Measurements from ENCODE around the gene SHKBP1.

SHKBP1 gene

GRCh38 chr19:40604171-40604646 lies 27.5 kb downstream of the SHKBP1 start:
- H3K9me2 ChIP-seq (replicated peaks; ENCODE audit: low read depth, low read length) = no peaks in the 10 kb centered on the region
- no peaks in the 10 kb centered on the region for H3K27me3 ChIP-seq (ENCODE audit: insufficient read depth, low read length, poor library complexity, severe bottlenecking)
- peaks cover 47% of the 10 kb centered on the region for H3K4me1 ChIP-seq (ENCODE audit: insufficient read depth, low read length, poor library complexity, severe bottlenecking)

GRCh38 chr19:40604647-40605215 lies 28.1 kb downstream of the SHKBP1 start:
- Histone ChIP-seq H4K20me1 (ENCODE audit: insufficient read depth, low read length, poor library complexity, severe bottlenecking) (peaks cover 12% of the 10 kb centered on the region), H2AFZ (ENCODE audit: low read length) (no peak overlapping the region)

More at GRCh38 chr19:40604171-40604646, 27.5 kb downstream of the SHKBP1 start:
- H3F3A ChIP-seq (ENCODE audit: low read depth) = peaks cover 8% of the 10 kb centered on the region; the same call in 1 of the 2 replicates
- no peaks in the 10 kb centered on the region for H3K36me3 ChIP-seq (ENCODE audit: insufficient read depth, low read length)
- H3K4me2 ChIP-seq (ENCODE audit: low read depth, low read length, poor library complexity, severe bottlenecking) = peak overlapping the region; percentile 91
- no peaks in the 10 kb centered on the region for H3K9me3 ChIP-seq (ENCODE audit: insufficient read depth, low read depth, low read length)
- TF ChIP-seq CTCF (conservative IDR thresholded peaks at IDR 0.05; ENCODE audit: low read length) (no peak), EZH2phosphoT487 (IDR thresholded peaks at IDR 0.05; ENCODE audit: borderline replicate concordance) (no peak)
- 0 out of 2 replicates have a peak overlapping the region, but pooled peaks have one; percentile 11 for H2AFZ ChIP-seq (ENCODE audit: low read length)
- H3K79me2 ChIP-seq (ENCODE audit: insufficient read depth, low read length) = no peaks in the 10 kb centered on the region
- peak overlapping the region; percentile 71 for H3K4me3 ChIP-seq (ENCODE audit: low read length, poor library complexity, severe bottlenecking)
- H3K9ac ChIP-seq (ENCODE audit: low read depth, low read length, poor library complexity, severe bottlenecking) = no peak overlapping the region
- peaks cover 12% of the 10 kb centered on the region for H4K20me1 ChIP-seq (ENCODE audit: insufficient read depth, low read length, poor library complexity, severe bottlenecking)

GRCh38 chr19:40605216-40605971 lies 28.7 kb downstream of the SHKBP1 start:
- Histone ChIP-seq H3K9ac (ENCODE audit: low read depth, low read length, poor library complexity, severe bottlenecking) (peak overlapping the region; percentile 63), H3K36me3 (ENCODE audit: insufficient read depth, low read length) (no peaks in the 10 kb centered on the region), H3K4me1 (ENCODE audit: insufficient read depth, low read length, poor library complexity, severe bottlenecking) (peaks cover 43% of the 10 kb centered on the region), H4K20me1 (ENCODE audit: insufficient read depth, low read length, poor library complexity, severe bottlenecking) (peaks cover 11% of the 10 kb centered on the region), H3F3A (ENCODE audit: low read depth) (peaks cover 8% of the 10 kb centered on the region; the same call in 1 of the 2 replicates), H2AFZ (ENCODE audit: low read length) (peak overlapping the region; percentile 79), H3K4me3 (ENCODE audit: low read length, poor library complexity, severe bottlenecking) (peak overlapping the region; percentile 70), H3K9me3 (ENCODE audit: insufficient read depth, low read depth, low read length) (no peaks in the 10 kb centered on the region), H3K4me2 (ENCODE audit: low read depth, low read length, poor library complexity, severe bottlenecking) (peak overlapping the region; percentile 91), H3K79me2 (ENCODE audit: insufficient read depth, low read length) (no peaks in the 10 kb centered on the region), H3K9me2 (replicated peaks; ENCODE audit: low read depth, low read length) (no peaks in the 10 kb centered on the region), H3K27me3 (ENCODE audit: insufficient read depth, low read length, poor library complexity, severe bottlenecking) (no peaks in the 10 kb centered on the region)
- TF ChIP-seq CTCF (conservative IDR thresholded peaks at IDR 0.05; ENCODE audit: low read length) (0 out of 2 replicates have a peak, but pooled peaks have one; percentile 21), EZH2phosphoT487 (IDR thresholded peaks at IDR 0.05; ENCODE audit: borderline replicate concordance) (no peak)

More at GRCh38 chr19:40604647-40605215, 28.1 kb downstream of the SHKBP1 start:
- peak overlapping the region; percentile 63 for H3K9ac ChIP-seq (ENCODE audit: low read depth, low read length, poor library complexity, severe bottlenecking)
- peaks cover 46% of the 10 kb centered on the region for H3K4me1 ChIP-seq (ENCODE audit: insufficient read depth, low read length, poor library complexity, severe bottlenecking)
- no peaks in the 10 kb centered on the region for H3K9me3 ChIP-seq (ENCODE audit: insufficient read depth, low read depth, low read length)
- H3K4me2 ChIP-seq (ENCODE audit: low read depth, low read length, poor library complexity, severe bottlenecking) = peak overlapping the region; percentile 91
- H3K36me3 ChIP-seq (ENCODE audit: insufficient read depth, low read length) = no peaks in the 10 kb centered on the region
- no peaks in the 10 kb centered on the region for H3K27me3 ChIP-seq (ENCODE audit: insufficient read depth, low read length, poor library complexity, severe bottlenecking)
- H3K79me2 ChIP-seq (ENCODE audit: insufficient read depth, low read length) = no peaks in the 10 kb centered on the region
- no peaks in the 10 kb centered on the region for H3K9me2 ChIP-seq (replicated peaks; ENCODE audit: low read depth, low read length)
- H3F3A ChIP-seq (ENCODE audit: low read depth) = peaks cover 8% of the 10 kb centered on the region; the same call in 1 of the 2 replicates
- TF ChIP-seq CTCF (conservative IDR thresholded peaks at IDR 0.05; ENCODE audit: low read length) (no peak), EZH2phosphoT487 (IDR thresholded peaks at IDR 0.05; ENCODE audit: borderline replicate concordance) (no peak)
- H3K4me3 ChIP-seq (ENCODE audit: low read length, poor library complexity, severe bottlenecking) = peak overlapping the region; percentile 70
